ENCODE data around the gene ME3.
"Not testable (repeated sequence)": the region's sequence is repeated elsewhere in the genome, so short reads cannot be mapped to it uniquely, and the experiment has no call there.

ME3 gene

DNA sequence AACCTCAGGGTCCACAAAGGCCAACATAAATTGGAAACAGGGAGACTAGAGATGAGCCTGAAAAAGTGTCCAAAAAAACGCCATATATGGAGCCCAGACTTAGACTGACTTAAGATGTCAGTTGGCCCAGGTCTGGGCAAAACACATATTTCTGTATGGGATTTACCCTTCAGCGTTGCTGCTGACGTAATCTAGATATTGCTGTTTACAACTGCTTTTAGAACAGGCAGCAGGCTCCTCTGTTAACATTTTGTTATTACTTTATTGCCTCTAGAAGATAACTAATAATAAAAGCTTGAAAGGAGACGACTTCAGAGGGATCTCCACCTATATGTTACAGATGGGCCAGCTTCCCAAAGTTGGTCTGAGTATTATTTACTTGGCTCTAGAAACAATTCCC lies 8.7 kb downstream of the ME3 start:
- no peak for DNase-seq (ENCODE audit: low read depth in 2 of 2)

DNA sequence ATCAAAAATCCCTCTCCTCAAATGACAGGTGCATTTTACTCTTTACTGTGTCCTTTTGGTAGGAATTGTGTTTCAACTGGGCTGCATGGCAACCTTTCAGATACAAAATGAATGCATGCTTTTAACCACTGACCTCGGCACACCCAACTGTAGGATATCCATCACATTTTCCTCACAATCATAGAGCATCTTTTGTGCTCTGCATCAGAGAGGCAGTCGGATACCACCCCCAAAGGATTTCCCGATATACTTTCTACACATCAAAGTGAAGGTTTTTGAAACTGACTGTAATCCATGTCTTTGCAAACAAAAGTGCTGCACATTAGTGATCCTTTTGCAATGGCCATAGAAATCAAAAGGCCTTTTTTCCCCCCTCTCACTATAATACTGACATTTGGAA lies 9.1 kb downstream of the ME3 start:
- no peak for DNase-seq (ENCODE audit: low read depth in 2 of 2)

DNA sequence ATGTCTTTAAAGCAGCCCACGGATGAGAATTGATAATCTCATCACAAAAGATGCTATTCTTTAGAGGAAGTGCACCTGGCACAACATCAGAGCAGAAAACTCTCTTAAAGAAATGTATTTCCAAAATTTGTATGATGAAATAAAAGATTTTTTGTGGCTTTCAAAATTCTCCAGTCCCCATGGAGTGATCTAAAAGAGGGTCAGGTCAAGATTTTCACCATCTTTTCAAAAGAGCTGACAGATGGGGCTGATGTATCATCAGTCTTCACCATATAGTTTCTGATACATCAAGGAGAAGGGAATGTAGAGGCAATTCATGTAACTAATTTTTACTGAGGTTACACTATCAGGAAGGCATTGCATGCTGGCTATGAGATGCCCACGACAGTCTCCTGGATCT lies 11.7 kb downstream of the ME3 start:
- no peak for DNase-seq (ENCODE audit: low read depth in 2 of 2)

DNA sequence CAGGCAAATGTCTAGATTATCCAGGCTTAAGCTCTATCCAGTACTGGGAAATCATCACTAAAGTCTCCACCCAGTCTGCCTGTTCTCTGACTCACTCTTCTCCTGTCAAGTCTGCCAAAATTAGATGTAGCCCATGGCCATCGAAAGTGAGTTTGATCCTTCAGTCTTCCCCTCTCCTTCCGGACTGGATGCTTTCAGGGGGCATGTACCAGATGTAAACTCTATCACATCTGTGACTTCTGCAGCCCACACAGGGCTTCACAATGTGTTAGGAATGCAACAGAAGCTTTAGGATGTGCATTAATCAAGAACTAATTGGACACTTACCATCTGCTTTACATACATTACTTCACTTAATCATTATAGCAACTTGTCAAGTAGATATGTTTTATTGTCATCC lies 12.3 kb downstream of the ME3 start:
- no peak for DNase-seq (ENCODE audit: low read depth in 2 of 2)

DNA sequence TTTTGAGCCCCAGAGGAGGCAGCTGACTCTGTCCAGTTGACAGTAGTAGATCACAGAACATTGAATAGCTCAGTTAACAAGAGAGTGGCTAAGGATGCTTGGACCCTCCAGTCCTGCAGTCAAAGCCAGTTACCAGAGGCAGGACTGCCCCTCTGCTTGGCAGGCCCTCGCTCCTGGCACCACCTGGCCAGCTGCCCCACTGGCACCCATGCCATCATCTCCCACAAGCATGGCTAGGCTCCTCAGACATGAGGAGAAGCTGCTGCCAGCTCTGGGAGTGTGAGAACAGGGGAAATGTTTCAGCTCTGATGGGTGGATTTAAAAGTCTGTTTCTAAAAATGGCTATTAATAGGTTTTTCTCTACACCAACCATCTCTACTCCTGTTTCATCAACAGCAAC lies 13.9 kb downstream of the ME3 start:
- DNase-seq (ENCODE audit: low read depth in 2 of 2): no peak

DNA sequence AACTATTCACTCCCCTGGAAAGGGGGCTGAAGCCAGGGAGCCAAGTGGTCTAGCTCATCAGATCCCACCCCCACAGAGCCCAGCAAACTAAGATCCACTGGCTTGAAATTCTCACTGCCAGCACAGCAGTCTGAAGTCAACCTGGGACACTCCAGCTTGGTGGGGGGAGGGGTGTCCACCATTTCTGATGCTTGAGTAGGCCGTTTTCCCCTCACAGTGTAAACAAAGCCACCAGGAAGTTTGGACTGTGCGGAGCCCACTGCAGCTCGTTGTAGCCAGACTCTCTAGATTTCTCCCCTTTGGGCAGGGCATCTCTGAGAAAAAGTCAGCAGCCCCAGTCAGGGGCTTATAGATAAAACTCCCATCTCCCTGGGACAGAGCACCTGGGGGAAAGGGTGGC lies 27.2 kb downstream of the ME3 start:
- not testable (repeated sequence) for DNase-seq (ENCODE audit: low read depth in 2 of 2)

DNA sequence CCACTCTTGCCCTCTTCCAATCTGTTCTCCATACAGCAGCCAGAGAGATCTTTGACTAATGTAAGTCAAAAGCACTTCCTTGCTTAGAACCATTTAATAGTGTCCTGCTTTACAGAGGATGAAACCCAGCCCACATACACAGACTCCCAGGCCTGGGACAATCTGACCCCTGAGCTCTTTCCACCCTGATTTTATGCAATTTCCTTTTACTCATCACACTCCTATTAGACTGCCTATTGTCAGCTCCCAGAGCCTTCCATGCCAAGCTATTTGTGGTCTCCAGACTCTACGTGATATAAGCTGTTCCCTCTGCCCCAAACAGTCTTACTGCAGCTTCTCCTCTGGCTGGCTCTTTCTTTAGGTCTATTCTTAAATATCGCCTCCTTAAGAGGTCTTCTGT lies 28.1 kb downstream of the ME3 start:
- no peak for DNase-seq (ENCODE audit: low read depth in 2 of 2)

DNA sequence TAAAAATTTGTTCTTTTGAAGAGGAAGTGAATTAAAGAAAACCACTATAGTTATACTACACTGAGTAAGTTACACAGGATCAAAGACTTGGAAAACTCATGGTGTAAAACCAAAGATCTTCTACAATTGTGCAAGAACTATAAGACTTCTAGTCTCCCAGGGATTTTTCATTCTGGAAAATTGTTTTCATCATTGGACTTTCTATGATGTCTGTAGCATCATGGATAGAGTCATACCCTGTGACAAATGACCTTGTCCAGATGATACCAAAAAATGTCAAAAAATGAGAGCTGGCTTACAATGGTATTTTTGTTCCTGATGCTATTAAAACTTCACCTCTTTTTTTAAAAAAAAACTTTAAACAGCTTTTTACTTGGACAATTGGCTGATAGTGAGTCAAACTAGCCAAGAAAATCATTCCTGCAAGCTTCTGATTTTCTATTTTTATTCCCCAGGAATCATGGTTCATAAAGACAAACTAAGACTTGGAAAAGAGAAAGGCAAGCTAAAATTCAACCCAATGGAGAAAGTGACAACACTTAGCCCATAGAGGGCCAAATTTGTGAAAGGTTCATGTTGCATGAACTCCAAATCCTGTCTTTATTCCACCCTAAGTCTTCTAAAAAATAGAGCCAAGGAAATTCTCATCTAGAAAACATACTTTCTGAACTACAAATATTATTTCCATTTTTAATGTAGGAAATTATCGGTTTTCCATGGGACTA lies 30.7 kb downstream of the ME3 start:
- DNase-seq (ENCODE audit: low read depth in 2 of 2): no peak

DNA sequence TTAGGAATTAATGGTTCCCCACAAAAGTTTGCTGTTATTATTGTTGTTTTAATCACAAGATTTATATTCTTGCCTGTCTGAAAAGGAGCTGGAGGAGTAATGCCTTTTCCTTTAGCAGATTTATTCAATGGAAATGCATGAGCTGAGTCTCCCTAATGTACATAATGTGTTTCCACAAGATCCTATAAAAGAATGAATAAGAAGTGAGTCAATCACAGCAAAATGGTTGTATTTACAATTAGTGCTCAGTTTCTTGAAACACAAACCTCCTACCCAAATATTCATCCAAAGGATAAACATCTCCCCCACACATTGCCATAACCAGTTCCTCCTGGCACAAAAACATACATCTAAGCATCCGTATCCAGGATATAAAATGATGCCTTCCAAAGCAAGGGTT lies 33.3 kb downstream of the ME3 start:
- DNase-seq (ENCODE audit: low read depth in 2 of 2): no peak

DNA sequence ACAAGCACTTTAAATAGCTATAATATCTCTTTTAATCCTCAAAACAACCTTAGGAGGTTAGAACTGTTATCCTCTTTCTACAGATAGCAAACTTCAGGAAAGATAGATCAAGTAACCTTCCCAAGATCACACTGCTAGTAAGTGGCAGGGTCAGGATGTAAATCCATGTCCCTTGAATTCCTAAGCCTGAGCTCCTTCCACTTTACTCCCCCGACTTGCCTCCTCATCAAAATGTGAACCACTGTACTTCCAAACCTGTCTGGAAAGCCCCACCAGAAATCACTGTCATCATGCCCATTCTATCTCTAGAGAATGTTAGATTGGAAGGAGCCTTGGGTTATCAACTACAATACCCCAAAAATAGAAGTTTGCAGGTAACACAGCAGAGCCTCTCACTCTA lies 33.7 kb downstream of the ME3 start:
- DNase-seq (ENCODE audit: low read depth in 2 of 2): no peak

DNA sequence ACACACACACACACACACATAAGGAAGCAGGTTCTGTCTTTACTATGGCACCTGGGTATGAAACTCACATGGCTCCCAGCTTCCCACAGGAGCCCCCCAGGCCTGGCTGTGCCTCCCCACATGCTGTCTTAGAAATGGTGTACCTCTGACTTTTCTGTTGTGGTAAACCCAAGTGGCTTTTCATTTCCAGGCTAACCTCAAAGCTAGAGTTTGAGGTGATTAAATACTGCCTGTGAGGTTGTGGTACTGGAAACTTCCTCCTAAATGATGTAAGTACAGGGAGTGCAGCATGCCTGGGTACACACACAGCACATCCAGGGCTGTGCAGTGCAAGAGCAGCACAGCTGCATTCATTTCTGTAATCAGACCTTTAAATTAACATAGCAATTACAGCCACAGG lies 34.4 kb downstream of the ME3 start:
- peak in 1 of 2 donors; percentile 6 for DNase-seq (ENCODE audit: low read depth in 2 of 2)

DNA sequence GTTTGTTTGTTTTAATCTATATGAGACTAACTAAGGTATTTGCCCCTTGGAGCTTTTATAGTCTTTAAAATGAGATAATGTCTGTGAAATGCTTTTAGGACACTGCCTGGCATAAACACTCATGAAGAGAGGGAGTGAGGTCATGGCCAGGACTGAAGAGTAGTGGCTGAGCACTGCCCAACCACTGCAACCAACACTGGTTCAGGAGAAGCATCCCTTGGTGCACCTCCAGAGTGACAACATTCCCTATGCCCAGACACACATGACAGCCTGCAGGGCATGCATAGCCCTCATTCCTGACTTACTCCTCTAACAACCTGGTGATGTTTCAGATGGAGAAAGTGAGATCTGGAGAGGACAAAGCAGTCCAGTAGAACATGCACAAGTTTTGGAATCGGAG lies 36.1 kb downstream of the ME3 start:
- no peak for DNase-seq (ENCODE audit: low read depth in 2 of 2)

DNA sequence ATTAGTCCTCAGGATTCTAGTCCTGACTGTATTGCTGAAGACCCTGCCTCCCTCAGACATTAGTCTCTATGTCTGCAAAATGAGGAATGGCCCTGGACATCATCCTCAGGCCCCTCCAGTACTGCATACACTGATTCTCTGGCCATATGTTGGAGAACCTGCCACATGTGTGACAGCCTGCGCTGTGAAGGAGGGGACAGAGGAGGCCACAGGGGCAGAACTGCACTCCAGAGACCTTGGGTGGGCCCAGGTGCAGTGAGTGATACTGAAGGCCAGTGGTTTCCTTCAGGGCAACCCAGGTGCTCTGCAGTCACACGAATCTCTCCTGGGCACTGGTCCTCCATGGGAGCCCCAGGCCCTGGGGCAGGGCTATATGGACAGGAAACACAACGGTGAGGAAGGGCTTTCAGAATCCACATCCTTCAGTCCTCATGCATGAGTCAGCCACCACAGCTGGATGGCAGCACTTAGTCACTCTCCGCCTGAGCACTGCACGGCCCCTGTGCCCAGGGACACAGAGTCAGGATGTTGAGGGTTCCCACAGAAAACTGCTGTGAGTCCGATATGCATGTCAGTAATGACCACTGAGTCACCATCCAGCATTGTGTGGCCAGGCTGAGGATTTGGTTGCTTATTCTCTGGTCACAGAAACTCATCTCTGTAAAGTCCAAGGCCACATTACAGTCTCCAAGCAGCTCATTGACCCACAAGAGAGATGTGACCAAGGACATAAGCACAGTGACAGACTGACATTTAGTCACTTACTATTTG lies 39.7 kb downstream of the ME3 start:
- peak; percentile 49 to 51 for DNase-seq (ENCODE audit: low read depth in 2 of 2)

DNA sequence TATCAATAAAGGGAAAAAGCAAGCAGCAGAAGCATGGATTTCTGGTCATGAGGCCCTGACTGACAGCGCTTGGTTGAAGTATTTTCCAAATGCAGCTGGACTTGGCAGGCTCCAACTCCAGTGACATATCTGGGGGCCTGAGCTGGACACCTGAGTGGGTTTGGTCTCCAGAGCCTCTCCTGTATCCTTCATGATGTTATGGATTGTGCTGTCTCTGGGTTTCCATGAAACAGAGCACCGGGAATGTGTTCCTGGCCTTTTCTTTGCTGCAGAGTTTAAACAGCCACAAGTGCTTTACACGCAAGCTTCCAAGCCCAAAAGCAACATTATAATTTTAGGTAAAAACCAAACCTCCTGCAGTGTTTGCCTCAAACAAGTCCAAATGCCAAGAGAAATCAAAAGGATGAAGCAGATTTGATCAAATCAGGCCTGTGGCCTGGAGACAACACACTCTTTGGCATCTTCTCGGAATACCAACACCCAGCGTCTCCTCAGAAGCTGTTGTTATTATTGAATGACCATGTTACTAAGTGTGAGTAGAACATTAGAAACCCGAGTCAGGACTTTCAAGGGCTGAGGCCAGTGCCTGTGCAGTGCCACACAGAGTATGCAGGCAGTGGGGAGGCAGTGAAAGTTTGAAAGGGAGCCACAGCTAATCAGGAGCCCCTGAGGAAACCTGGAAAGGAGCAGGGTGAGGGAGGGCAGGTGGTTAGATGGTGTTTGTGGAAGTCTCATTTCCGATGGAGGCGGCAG lies 42.0 kb downstream of the ME3 start:
- DNase-seq (ENCODE audit: low read depth in 2 of 2): no peak

DNA sequence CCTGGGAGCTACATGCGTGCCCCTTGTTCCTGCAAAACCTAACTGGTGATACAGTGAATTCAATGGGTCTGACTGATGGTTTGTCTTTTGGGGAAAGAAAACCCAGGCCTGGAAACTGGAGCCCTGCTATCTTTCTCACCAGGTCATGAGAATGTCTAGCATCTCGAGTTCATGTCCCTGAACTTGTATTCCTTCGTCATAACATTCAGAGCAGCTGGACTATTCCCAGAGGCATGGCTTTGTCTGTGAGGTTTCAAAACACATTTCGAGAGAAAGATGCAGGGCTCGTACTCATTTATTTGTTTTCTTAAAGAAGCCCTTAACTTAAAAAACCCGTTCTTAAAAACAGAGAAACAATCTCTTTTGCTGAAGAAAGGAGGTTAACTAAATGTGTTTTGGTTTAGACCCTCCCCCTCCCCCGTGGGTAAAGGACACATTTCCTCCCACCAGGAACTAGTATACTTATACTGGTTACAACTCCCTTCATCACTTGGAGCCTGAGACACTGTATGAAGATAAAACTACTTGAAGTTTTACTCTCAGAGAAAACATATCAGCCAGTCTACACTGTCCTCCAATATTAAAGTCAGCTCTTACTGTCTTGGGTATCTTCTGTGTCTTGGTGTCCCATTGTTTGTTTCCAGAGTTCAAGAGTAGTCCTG lies 43.2 kb downstream of the ME3 start:
- no peak for DNase-seq (ENCODE audit: low read depth in 2 of 2)

DNA sequence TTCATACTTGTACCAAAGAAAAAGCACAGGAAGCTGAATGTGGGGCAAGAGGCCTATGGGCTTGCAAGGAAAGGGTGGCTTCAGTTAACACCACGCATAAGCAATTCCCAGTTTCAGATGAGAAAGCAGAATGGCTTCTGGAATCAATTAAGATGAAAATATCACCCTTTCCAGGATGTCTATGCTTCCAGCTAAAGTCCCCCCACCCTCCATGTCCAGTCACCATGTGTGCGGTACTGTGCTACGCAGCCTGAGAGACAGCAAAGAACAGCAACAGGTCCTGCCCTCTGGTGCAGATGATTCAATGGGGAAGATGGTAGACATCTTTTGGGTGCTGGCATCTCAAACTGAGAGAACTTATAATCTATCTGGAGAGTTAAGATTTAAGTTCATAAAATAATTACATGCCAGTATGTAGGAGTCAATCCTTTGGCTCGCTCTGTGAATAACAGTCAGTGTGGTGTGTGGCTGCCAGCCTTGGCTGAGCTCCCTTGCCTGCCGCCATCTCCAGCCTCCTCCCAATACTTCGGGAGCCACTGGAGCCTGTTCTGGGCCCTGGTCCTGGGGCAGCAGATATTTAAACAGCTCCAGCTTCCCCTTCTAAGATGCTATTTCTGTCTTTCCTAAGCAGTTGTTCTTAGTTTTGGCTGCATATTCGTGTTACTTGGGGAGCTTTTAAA lies 44.5 kb downstream of the ME3 start:
- no peak for DNase-seq (ENCODE audit: low read depth in 2 of 2)

DNA sequence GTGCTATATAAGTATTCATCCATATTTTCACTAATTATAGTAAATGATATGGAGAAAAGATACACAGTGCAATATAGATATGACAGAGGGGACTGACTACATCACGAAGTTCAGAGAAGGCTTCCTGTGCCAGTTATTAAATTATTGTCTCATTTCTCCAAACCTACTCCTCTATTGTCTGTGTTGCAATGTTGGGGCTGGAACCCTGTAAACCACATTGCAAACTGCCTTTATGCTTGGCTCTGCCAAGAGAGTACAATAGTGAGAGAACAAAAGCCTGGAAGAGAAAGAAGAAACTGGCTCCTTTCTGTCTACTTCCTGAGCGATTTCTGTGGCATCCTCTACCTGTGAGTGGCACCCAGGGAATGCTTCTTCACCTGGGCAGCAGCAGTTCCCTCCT lies 46.4 kb downstream of the ME3 start:
- DNase-seq (ENCODE audit: low read depth in 2 of 2): no peak

DNA sequence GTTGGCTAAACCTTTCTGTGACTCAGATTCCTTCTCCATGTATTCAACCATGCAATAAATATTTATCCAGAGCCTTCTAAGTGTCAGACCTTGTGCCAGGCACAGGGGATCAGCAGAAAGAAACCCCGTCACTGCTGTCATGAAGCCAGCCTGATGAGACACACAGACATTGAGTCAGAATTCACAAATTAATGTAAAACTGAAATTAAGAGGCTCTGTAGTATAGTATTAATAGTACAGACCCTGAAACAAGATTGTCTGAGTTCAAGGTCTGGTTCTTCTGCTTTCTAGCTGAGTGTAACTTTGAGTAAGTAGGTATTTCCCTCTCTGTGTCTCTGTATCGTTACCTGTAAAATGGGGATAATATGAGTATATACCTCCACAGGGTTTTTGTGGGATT lies 46.9 kb downstream of the ME3 start:
- DNase-seq (ENCODE audit: low read depth in 2 of 2): no peak

DNA sequence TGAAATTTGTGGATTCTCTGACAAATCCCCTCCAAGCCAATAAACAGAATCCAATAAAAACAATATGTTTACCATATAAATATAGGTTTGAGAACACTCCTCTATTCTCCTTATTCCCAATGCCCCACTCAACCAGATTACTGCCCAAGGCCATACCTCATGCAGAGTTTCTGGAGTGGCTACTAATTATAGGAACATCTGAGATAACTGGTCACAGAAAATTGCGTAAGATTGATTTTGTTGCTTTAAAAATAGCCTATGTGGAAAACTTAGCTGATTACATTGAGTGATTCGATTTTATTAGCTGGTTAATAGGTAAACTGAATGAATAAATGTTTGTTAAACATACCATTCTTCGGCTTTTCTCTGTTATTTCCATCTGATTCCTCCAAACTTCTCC lies 48.0 kb downstream of the ME3 start:
- DNase-seq (ENCODE audit: low read depth in 2 of 2): no peak

DNA sequence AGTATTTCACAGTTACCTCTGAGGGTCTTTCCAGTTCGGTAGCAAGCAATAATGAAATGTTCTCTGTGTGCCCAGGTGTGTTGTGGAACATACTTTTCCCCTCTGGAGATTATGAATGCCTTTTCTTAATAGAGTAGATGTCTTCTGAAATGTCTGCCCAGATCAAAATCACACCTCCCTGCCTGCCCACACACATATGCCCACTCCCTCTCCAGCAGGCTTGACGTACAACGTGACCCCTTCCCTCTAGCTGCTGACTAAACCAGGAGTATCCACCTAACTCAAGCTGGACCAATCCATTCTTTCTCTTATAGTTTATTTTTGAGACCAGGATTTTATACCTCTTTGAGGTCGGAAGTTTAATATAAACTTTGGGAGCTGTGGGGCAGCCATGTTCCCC lies 48.7 kb downstream of the ME3 start:
- DNase-seq (ENCODE audit: low read depth in 2 of 2): no peak

DNA sequence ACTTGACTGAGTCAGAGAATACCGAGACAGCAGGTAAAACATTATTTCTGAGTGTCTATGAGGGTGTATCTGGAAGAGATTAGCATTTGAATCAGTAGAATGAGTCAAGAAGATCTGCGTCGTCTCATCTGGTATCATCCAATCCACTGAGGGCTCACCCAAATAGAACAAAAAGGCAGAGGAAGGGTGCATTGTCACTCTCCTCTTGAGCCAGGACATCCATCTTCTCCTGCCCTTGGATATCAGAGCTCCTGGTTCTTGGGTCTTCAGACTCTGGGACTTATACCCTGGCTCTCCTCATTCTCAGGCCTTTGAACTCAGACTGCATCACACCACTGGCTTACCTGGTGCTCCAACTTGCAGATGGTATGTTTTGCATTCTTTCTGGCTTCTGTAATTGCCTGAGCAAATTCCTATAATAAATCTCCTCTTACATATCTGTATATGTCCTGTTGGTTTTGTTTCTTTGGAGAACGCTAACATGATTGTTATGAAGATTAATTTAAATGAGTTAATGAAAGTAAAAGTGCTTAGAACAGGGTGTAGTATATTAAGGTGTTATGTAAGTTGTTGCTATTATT lies 49.3 kb downstream of the ME3 start:
- no peak for DNase-seq (ENCODE audit: low read depth in 2 of 2)

All from stimulated activated CD8-positive, alpha-beta memory T cell treated with anti-CD3 and anti-CD28 coated beads, Interleukin-15, amount 100 ng/mL, for 48 hours (primary cell).